DND-41 (cell line): Measurements from ENCODE around the gene C2orf80.

Experiments used
- EZH2 ChIP-seq: IDR thresholded peaks from 3 replicates; pipeline ENCODE4 v1.6.1; 2012; ENCODE audit warnings: borderline replicate concordance, low read depth, mild to moderate bottlenecking, moderate library complexity, low read length, inconsistent platforms; ENCODE audit not compliant: severe bottlenecking
- TF ChIP-seq, protein P1 (sequence below): IDR thresholded peaks from 2 replicates; pipeline ENCODE4 v1.5.1; 2012; ENCODE audit warnings: borderline replicate concordance, low read length, moderate library complexity, mild to moderate bottlenecking; ENCODE audit not compliant: poor library complexity, severe bottlenecking; ENCODE audit errors: extremely low read depth

DNA sequence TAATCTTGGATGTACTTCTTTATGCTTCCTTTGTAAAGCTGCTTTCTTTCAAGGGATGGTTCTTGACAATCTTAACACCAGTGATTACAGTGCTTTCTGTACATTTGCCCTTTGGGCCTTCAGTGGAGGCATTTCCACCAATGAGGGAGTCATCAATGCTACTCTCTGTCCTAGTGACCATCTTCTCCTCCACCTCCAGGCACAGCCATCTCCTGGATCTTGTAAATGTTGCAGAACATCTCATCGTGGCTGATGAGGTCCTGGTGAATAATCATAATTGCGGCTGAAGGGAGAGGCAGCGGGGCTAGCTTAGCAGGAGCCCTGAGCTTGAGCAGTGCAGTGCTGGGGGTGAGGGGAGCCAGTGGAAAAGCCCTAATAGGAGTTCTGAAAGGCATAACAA, 32.5 kb upstream of the C2orf80 start:
- TF ChIP-seq EZH2: no peak
- TF ChIP-seq, protein P1, sequence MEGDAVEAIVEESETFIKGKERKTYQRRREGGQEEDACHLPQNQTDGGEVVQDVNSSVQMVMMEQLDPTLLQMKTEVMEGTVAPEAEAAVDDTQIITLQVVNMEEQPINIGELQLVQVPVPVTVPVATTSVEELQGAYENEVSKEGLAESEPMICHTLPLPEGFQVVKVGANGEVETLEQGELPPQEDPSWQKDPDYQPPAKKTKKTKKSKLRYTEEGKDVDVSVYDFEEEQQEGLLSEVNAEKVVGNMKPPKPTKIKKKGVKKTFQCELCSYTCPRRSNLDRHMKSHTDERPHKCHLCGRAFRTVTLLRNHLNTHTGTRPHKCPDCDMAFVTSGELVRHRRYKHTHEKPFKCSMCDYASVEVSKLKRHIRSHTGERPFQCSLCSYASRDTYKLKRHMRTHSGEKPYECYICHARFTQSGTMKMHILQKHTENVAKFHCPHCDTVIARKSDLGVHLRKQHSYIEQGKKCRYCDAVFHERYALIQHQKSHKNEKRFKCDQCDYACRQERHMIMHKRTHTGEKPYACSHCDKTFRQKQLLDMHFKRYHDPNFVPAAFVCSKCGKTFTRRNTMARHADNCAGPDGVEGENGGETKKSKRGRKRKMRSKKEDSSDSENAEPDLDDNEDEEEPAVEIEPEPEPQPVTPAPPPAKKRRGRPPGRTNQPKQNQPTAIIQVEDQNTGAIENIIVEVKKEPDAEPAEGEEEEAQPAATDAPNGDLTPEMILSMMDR: no peak
